ENCODE data around the gene CACNA1C.
"Not testable (repeated sequence)": the region's sequence is repeated elsewhere in the genome, so short reads cannot be mapped to it uniquely, and the experiment has no call there.

The CACNA1C gene

GRCh38 chr12:2733493-2734355 is 680.9 kb downstream of the CACNA1C start:
- DNase-seq (ENCODE audit: low read depth, low spot score), result no peak

GRCh38 chr12:2735432-2735831 is 682.6 kb downstream of the CACNA1C start:
- no peak for DNase-seq (ENCODE audit: low read depth, low spot score)

GRCh38 chr12:2737656-2738241 is 685.0 kb downstream of the CACNA1C start:
- DNase-seq (ENCODE audit: low read depth, low spot score), result no peak

- no peak for DNase-seq (ENCODE audit: low read depth, low spot score)
These were observed 686.3 kb downstream of the CACNA1C start for GRCh38 chr12:2739069-2739468.

GRCh38 chr12:2739832-2740641 is 687.2 kb downstream of the CACNA1C start:
- no peak for DNase-seq (ENCODE audit: low read depth, low spot score)

GRCh38 chr12:2742037-2742436 is 689.2 kb downstream of the CACNA1C start:
- not testable (repeated sequence) for DNase-seq (ENCODE audit: low read depth, low spot score)

GRCh38 chr12:2743478-2743877 is 690.7 kb downstream of the CACNA1C start:
- no peak for DNase-seq (ENCODE audit: low read depth, low spot score)

GRCh38 chr12:2745655-2746054 is 692.9 kb downstream of the CACNA1C start:
- DNase-seq (ENCODE audit: low read depth, low spot score), result no peak
